IMR-90 (cell line): ENCODE data around the gene OPN4. TPM values are rescaled to one million over a fixed set of nuclear protein-coding genes. Genes with fewer than 3 reads are reported as not detected.

ENCODE experiments used
- ATAC-seq: fragments of 200-7000 bp; cut with Tn5 transposase; 2 replicates; pipeline ENCODE4 v1.9.1; 2020; ENCODE audit warnings: low read depth, mild to moderate bottlenecking, moderate library complexity
- BruUV-seq: library from RNA; stranded (reverse); fragments of 400-500 nt; replicated peaks from 2 replicates; lab custom pipeline; 2021; lab: Mats Ljungman, UMichigan
- CTCF ChIA-PET: fragments of 300-600 bp; formaldehyde crosslinking; extraction: SDS; loops from one replicate; lab custom pipeline; 2021; ENCODE audit warnings: antibody characterized with exemption; lab: Yijun Ruan, JAX
- POLR2A ChIA-PET: fragments of 300-600 bp; sonication (Branson Sonifier 250); formaldehyde crosslinking; loops from one replicate; lab custom pipeline; 2022; ENCODE audit warnings: antibody characterized with exemption; ENCODE audit not compliant: unreplicated experiment; lab: Charles Lee
- DNase-seq: peaks from one replicate; pipeline ENCODE4 v3.0.0; 2013
- H2AFZ ChIP-seq: replicated peaks from 2 replicates; pipeline ENCODE3; 2013; ENCODE audit warnings: low read length, mild to moderate bottlenecking; ENCODE audit not compliant: poor library complexity
- H2AK5ac ChIP-seq: 2 replicates; pipeline ENCODE4 v1.6.1; 2013; ENCODE audit warnings: low read depth, low read length, inconsistent platforms
- H2AK9ac ChIP-seq: replicated peaks from 2 replicates; pipeline ENCODE3; 2013; ENCODE audit warnings: mild to moderate bottlenecking, low read depth, low read length, moderate library complexity; ENCODE audit not compliant: poor library complexity
- H2BK120ac ChIP-seq: 2 replicates; pipeline ENCODE4 v1.6.1; 2013; ENCODE audit warnings: low read depth, low read length, inconsistent platforms
- H2BK15ac ChIP-seq: 3 replicates; pipeline ENCODE4 v1.6.1; 2013; ENCODE audit warnings: low read depth, low read length, inconsistent platforms
- H2BK20ac ChIP-seq: 2 replicates; pipeline ENCODE4 v1.6.1; 2013; ENCODE audit warnings: low read depth, mild to moderate bottlenecking, inconsistent platforms, low read length, moderate library complexity
- H2BK5ac ChIP-seq: 2 replicates; pipeline ENCODE4 v1.6.1; 2013; ENCODE audit warnings: mild to moderate bottlenecking, low read depth, low read length, inconsistent platforms; ENCODE audit not compliant: poor library complexity, severe bottlenecking
- H3K14ac ChIP-seq: replicated peaks from 2 replicates; pipeline ENCODE4 v1.6.1; 2013; ENCODE audit warnings: low read depth, low read length, inconsistent platforms
- H3K18ac ChIP-seq: 2 replicates; pipeline ENCODE4 v1.6.1; 2013; ENCODE audit warnings: low read depth, low read length, control low read depth
- H3K23ac ChIP-seq: 2 replicates; pipeline ENCODE4 v1.6.1; 2013; ENCODE audit warnings: low read depth, low read length, inconsistent platforms
- H3K27ac ChIP-seq: 2 replicates; pipeline ENCODE4 v1.5.1; 2013; ENCODE audit warnings: mild to moderate bottlenecking, control low read depth, low read length; ENCODE audit not compliant: insufficient read depth
- H3K27me3 ChIP-seq: 2 replicates; pipeline ENCODE4 v1.6.1; 2013; ENCODE audit warnings: low read length; ENCODE audit not compliant: control insufficient read depth, insufficient read depth
- H3K36me3 ChIP-seq: 2 replicates; pipeline ENCODE4 v1.6.1; 2013; ENCODE audit warnings: low read length, mixed read lengths; ENCODE audit not compliant: control insufficient read depth, insufficient read depth
- H3K4ac ChIP-seq: 2 replicates; pipeline ENCODE4 v1.6.1; 2013; ENCODE audit warnings: low read depth, low read length, inconsistent platforms
- H3K4me1 ChIP-seq: 2 replicates; pipeline ENCODE4 v1.6.1; 2013; ENCODE audit warnings: low read length, mixed read lengths; ENCODE audit not compliant: control insufficient read depth, insufficient read depth
- H3K4me2 ChIP-seq: 2 replicates; pipeline ENCODE4 v1.6.1; 2013; ENCODE audit warnings: low read depth, mild to moderate bottlenecking, control low read depth, low read length, moderate library complexity
- H3K4me3 ChIP-seq: 2 replicates; pipeline ENCODE4 v1.5.1; 2013; ENCODE audit warnings: low read depth, mild to moderate bottlenecking, control low read depth, low read length, moderate library complexity; ENCODE audit not compliant: insufficient read depth
- H3K56ac ChIP-seq: 2 replicates; pipeline ENCODE4 v1.6.1; 2013; ENCODE audit warnings: low read length, inconsistent platforms; ENCODE audit not compliant: insufficient read depth; ENCODE audit errors: extremely low read depth
- H3K79me1 ChIP-seq, 2 experiments: 2 replicates each; pipeline ENCODE4 v1.6.1; 2013; ENCODE audit warnings: low read length in 2 of 2, inconsistent platforms in 1 of 2, low read depth in 1 of 2
- H3K9ac ChIP-seq: 2 replicates; pipeline ENCODE4 v1.6.1; 2013; ENCODE audit warnings: low read depth, low read length, control low read depth
- H3K9me1 ChIP-seq: 2 replicates; pipeline ENCODE4 v1.6.1; 2013; ENCODE audit warnings: low read length, inconsistent platforms; ENCODE audit not compliant: insufficient read depth
- H3K9me3 ChIP-seq: 2 replicates; pipeline ENCODE4 v1.6.1; 2013; ENCODE audit warnings: low read length; ENCODE audit not compliant: control insufficient read depth, insufficient read depth
- H4K20me1 ChIP-seq: 2 replicates; pipeline ENCODE4 v1.6.1; 2013; ENCODE audit warnings: low read length, inconsistent platforms; ENCODE audit not compliant: insufficient read depth
- H4K5ac ChIP-seq: 2 replicates; pipeline ENCODE4 v1.6.1; 2013; ENCODE audit warnings: mild to moderate bottlenecking, low read depth, low read length, control low read depth
- H4K8ac ChIP-seq, 2 experiments: 2 replicates each; pipeline ENCODE4 v1.6.1; 2013; ENCODE audit warnings: low read depth in 2 of 2, low read length in 2 of 2, control low read depth in 1 of 2, inconsistent platforms in 1 of 2
- H4K91ac ChIP-seq: 2 replicates; pipeline ENCODE4 v1.6.1; 2013; ENCODE audit warnings: low read depth, low read length, inconsistent platforms; ENCODE audit not compliant: insufficient read depth
- WGBS, 2 experiments: methylation state at CpG; one replicate each; pipeline versions ENCODE4 v1.1.5 to v1.1.7; 2013; ENCODE audit warnings: missing lambda C conversion rate in 2 of 2; ENCODE audit not compliant: insufficient read length in 1 of 2; ENCODE audit errors: extremely low coverage in 2 of 2; 5-methylcytosine and 5-hydroxymethylcytosine counted together
- dilution Hi-C: fragments of 300-500 bp; cut with HindIII; formaldehyde crosslinking; loops from one replicate; pipeline ENCODE4 v1.14.3; 2018; ENCODE audit warnings: low sequenced_read_pairs; ENCODE audit not compliant: unreplicated experiment
- in situ Hi-C: fragments of 300-500 bp; cut with MboI; formaldehyde crosslinking; loops from 3 replicates; pipeline ENCODE4 v1.14.3; 2019; ENCODE audit warnings: low sequenced_read_pairs, inconsistent platforms, mixed read lengths
- intact Hi-C: fragments of 100-400 bp; cut with micrococcal nuclease; formaldehyde crosslinking; loops from 2 replicates; pipeline ENCODE4 v1.10.0; 2022
- polyA plus RNA-seq, 3 experiments: library from polyadenylated mRNA; depleted of rRNA; stranded (reverse); fragments of >200 nt; gene quantifications; 2 replicates each; pipeline ENCODE4 v1.2.3, GENCODE V29; 2012; ENCODE audit warnings: low replicate concordance in 1 of 3
- total RNA-seq: library from RNA; depleted of rRNA; stranded (reverse); fragments of >200 nt; gene quantifications from 2 replicates; pipeline ENCODE4 v1.2.3, GENCODE V29; 2012
- TF ChIP-seq, protein P1 (sequence below): conservative IDR thresholded peaks from 2 replicates; pipeline ENCODE4 v1.5.1; 2012; ENCODE audit warnings: mild to moderate bottlenecking, low read depth, low read length, improper control_type of control experiment

The OPN4 gene
- total and polyA plus RNA-seq, 2 of the 4 experiments (the other 2 are of a cell fraction), result 0.03 TPM; not detected in 1

- H3K9me1 ChIP-seq, result peaks cover 18% of the 10 kb centered on the region
- WGBS, 2 experiments, result no CpG with 5 or more reads among the region's 3 CpGs
Observed at GRCh38 chr10:86671419-86671818, 17.1 kb downstream of the OPN4 start.

More at GRCh38 chr10:86671419-86671818, 17.1 kb downstream of the OPN4 start:
- ChIA-PET POLR2A (no interaction called here), CTCF (no interaction called here)
- H2AK5ac ChIP-seq, result no peak overlapping the region
- no peak overlapping the region for H4K91ac ChIP-seq
- H2BK120ac ChIP-seq, result no peak overlapping the region
- H3K27me3 ChIP-seq, result no peaks in the 10 kb centered on the region
- H3K27ac ChIP-seq, result no peak overlapping the region
- no peak overlapping the region for H3K14ac ChIP-seq
- H3K4me3 ChIP-seq, result no peak overlapping the region
- H4K20me1 ChIP-seq, result no peaks in the 10 kb centered on the region
- H3K18ac ChIP-seq, result no peak overlapping the region
- H2BK20ac ChIP-seq, result no peak overlapping the region
- H3K4me1 ChIP-seq, result peaks cover 42% of the 10 kb centered on the region
- intact Hi-C loops (no loop called here), in situ Hi-C loops (no loop called here), dilution Hi-C loops (no loop called here)
- no peaks in the 10 kb centered on the region for H3K36me3 ChIP-seq
- no peak overlapping the region for H2AFZ ChIP-seq
- no peaks in the 10 kb centered on the region for H3K9me3 ChIP-seq
- ATAC-seq (no peak), DNase-seq (no peak)
- no peak overlapping the region for H4K5ac ChIP-seq
- H4K8ac ChIP-seq, result no peak overlapping the region
- no TSS peak for BruUV-seq
- peaks cover 0 to 15% of the 10 kb centered on the region in 2 experiments; a peak in 2 of 4 replicates for H3K79me1 ChIP-seq
- H2BK15ac ChIP-seq, result no peak overlapping the region
- H2BK5ac ChIP-seq, result no peak overlapping the region
- no peak overlapping the region for H3K56ac ChIP-seq
- TF ChIP-seq, protein P1, sequence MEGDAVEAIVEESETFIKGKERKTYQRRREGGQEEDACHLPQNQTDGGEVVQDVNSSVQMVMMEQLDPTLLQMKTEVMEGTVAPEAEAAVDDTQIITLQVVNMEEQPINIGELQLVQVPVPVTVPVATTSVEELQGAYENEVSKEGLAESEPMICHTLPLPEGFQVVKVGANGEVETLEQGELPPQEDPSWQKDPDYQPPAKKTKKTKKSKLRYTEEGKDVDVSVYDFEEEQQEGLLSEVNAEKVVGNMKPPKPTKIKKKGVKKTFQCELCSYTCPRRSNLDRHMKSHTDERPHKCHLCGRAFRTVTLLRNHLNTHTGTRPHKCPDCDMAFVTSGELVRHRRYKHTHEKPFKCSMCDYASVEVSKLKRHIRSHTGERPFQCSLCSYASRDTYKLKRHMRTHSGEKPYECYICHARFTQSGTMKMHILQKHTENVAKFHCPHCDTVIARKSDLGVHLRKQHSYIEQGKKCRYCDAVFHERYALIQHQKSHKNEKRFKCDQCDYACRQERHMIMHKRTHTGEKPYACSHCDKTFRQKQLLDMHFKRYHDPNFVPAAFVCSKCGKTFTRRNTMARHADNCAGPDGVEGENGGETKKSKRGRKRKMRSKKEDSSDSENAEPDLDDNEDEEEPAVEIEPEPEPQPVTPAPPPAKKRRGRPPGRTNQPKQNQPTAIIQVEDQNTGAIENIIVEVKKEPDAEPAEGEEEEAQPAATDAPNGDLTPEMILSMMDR, result no peak
- H3K9ac ChIP-seq, result no peak overlapping the region
- no peak overlapping the region for H2AK9ac ChIP-seq
- no peak overlapping the region for H3K4me2 ChIP-seq
- no peak overlapping the region for H3K23ac ChIP-seq
- H3K4ac ChIP-seq, result no peak overlapping the region
